Prostate gland (tissue), 2 donors: ENCODE measurements around the gene CDH10. TPM values are rescaled to one million over a fixed set of nuclear protein-coding genes. Genes with fewer than 3 reads are reported as not detected.

Source experiments
- DNase-seq: peaks from one replicate; pipeline ENCODE4 v3.0.0-alpha.2; 2019; ENCODE audit warnings: low spot score
- H3K27ac ChIP-seq, 2 donors: fragments of 200-600 bp; sonication (generic); 2 replicates each; pipeline ENCODE4 v1.5.1; 2017 to 2019
- H3K27me3 ChIP-seq: fragments of 200-600 bp; sonication (generic); replicated peaks from 2 replicates; pipeline ENCODE4 v1.5.1; 2019; ENCODE audit not compliant: insufficient read depth
- H3K36me3 ChIP-seq, 2 donors: fragments of 200-600 bp; sonication (generic); 1 replicate in 1 of 2; 2 replicates in 1 of 2; pipeline versions ENCODE4 v1.5.1 to v1.8.1; 2017 to 2019
- H3K4me1 ChIP-seq: fragments of 200-600 bp; sonication (generic); replicated peaks from 2 replicates; pipeline ENCODE4 v1.5.1; 2019
- H3K4me3 ChIP-seq, 2 donors: fragments of 200-600 bp; sonication (generic); 2 replicates each; pipeline ENCODE4 v1.5.1; 2017 to 2019
- H3K9me3 ChIP-seq: fragments of 200-600 bp; sonication (generic); 2 replicates; pipeline ENCODE4 v1.5.1; 2017
- CTCF ChIP-seq, 4 experiments: fragments of 200-600 bp in 2 of 4; fragments of 450-650 bp in 2 of 4; sonication (generic) in 2 of 4; IDR thresholded peaks; 1 replicate in 3 of 4; 2 replicates in 1 of 4; pipeline ENCODE4 v1.5.1; 2016 to 2019; ENCODE audit warnings: antibody characterized with exemption in 4 of 4, mild to moderate bottlenecking in 2 of 4, moderate library complexity in 2 of 4
- POLR2A ChIP-seq: fragments of 450-650 bp; IDR thresholded peaks from one replicate; pipeline ENCODE4 v1.6.1; 2016; ENCODE audit warnings: antibody characterized with exemption, mild to moderate bottlenecking
- POLR2AphosphoS5 ChIP-seq: sonication (generic); formaldehyde crosslinking; IDR thresholded peaks from one replicate; pipeline ENCODE4 v1.6.1; 2017; ENCODE audit warnings: antibody characterized with exemption
- WGBS: methylation state at CpG from one replicate; pipeline ENCODE4 v1.1.5; 2018; 5-methylcytosine and 5-hydroxymethylcytosine counted together
- intact Hi-C: fragments of 100-400 bp; cut with DNase I; formaldehyde crosslinking; loops from one replicate; pipeline ENCODE4 v1.14.2; 2022
- total RNA-seq, 2 donors: library from RNA; depleted of rRNA; stranded (reverse); fragments of >200 nt; gene quantifications; one replicate each; pipeline ENCODE4 v1.1.0, GENCODE V29; 2016

CDH10 gene
- total RNA-seq, 2 donors from 2014 or later = 0.77 to 1.1 TPM

GRCh38 chr5:24509943-24510342 lies 134.8 kb downstream of the CDH10 start:
- no peak overlapping the region for H3K4me3 ChIP-seq
- no peak overlapping the region for H3K27ac ChIP-seq
- intact Hi-C loops = no loop called here
- 85% methylated on average over 3 of the region's 3 CpGs for WGBS
- no peaks in the 10 kb centered on the region for H3K9me3 ChIP-seq
- no peaks in the 10 kb centered on the region for H3K4me1 ChIP-seq
- no peaks in the 10 kb centered on the region for H3K36me3 ChIP-seq
- DNase-seq = no peak
- TF ChIP-seq CTCF (IDR thresholded peaks at IDR 0.05) (no peak), POLR2AphosphoS5 (no peak), POLR2A (no peak)
- no peaks in the 10 kb centered on the region for H3K27me3 ChIP-seq

DNA sequence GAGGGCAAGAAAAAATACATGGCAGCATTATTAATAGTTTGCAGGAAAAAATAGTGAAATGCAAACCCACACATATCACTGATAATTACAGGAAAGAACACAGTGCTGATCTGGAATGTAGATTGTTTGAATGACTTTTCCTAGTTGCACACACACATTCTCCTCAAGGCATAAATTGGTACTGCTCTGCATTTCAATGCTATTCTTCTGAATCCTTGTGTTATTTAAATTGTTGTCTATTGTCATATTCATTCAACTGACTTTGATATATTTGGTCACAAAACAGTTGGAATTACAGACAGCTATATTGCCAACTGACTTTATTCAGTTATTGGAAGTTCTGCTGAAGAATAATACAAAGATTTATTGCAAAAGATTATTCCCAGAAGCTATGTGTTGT lies 139.5 kb downstream of the CDH10 start:
- intact Hi-C loops = no loop called here
- Histone ChIP-seq H3K9me3 (no peaks in the 10 kb centered on the region), H3K4me1 (no peaks in the 10 kb centered on the region), H3K4me3 (no peak overlapping the region), H3K36me3 (no peaks in the 10 kb centered on the region), H3K27me3 (no peaks in the 10 kb centered on the region), H3K27ac (no peak overlapping the region)
- TF ChIP-seq POLR2AphosphoS5 (no peak), POLR2A (no peak), CTCF (IDR thresholded peaks at IDR 0.05) (no peak)
- DNase-seq = no peak

GRCh38 chr5:24497591-24498157 lies 147.1 kb downstream of the CDH10 start:
- no peaks in the 10 kb centered on the region for H3K9me3 ChIP-seq
- no peak overlapping the region for H3K27ac ChIP-seq
- WGBS = 81% methylated on average over 5 of the region's 5 CpGs
- H3K27me3 ChIP-seq = no peaks in the 10 kb centered on the region
- no peak for DNase-seq
- no peak overlapping the region for H3K4me3 ChIP-seq
- H3K4me1 ChIP-seq = no peaks in the 10 kb centered on the region
- no peaks in the 10 kb centered on the region for H3K36me3 ChIP-seq
- intact Hi-C loops = no loop called here
- TF ChIP-seq POLR2A (no peak), POLR2AphosphoS5 (no peak), CTCF (IDR thresholded peaks at IDR 0.05) (no peak)

DNA sequence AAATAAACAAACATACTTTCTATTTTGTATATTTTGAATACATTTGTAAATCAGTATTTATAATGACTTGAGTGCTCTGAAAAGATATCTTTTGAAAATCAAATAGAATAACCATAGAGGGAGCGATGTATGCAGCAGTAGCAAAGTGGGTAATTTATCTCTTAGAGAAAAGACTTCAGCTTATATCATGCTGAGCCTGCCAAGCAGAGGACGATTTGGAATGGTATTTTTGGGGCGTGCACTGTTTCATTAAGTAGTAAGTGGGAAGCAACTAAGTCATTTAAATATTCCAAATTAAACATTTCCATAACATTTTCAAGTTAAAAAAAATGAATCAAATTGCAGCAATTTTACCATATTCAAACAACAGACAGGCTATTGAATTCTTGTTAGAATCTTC lies 147.6 kb downstream of the CDH10 start:
- Histone ChIP-seq H3K27me3 (no peaks in the 10 kb centered on the region), H3K4me3 (no peak overlapping the region), H3K4me1 (no peaks in the 10 kb centered on the region), H3K9me3 (no peaks in the 10 kb centered on the region), H3K27ac (no peak overlapping the region), H3K36me3 (no peaks in the 10 kb centered on the region)
- no peak for TF ChIP-seq POLR2A
- no peak for TF ChIP-seq POLR2AphosphoS5
- TF ChIP-seq CTCF (IDR thresholded peaks at IDR 0.05) = no peak
- 67% methylated on average over 3 of the region's 3 CpGs for WGBS
- DNase-seq = no peak
- intact Hi-C loops = no loop called here

- intact Hi-C loops = no loop called here
- TF ChIP-seq CTCF (IDR thresholded peaks at IDR 0.05) = no peak
- TF ChIP-seq POLR2A = no peak
- no peak for TF ChIP-seq POLR2AphosphoS5
- no peak overlapping the region for H3K27ac ChIP-seq
- H3K4me3 ChIP-seq = no peak overlapping the region
- no peak for DNase-seq
- no peaks in the 10 kb centered on the region for H3K4me1 ChIP-seq
- H3K36me3 ChIP-seq = no peaks in the 10 kb centered on the region
- WGBS = 67% methylated on average over 2 of the region's 2 CpGs
- H3K27me3 ChIP-seq = no peaks in the 10 kb centered on the region
- H3K9me3 ChIP-seq = no peaks in the 10 kb centered on the region
Observed at GRCh38 chr5:24496268-24496667, 148.5 kb downstream of the CDH10 start.
